ENCODE data around the gene MON1B. TPM values are rescaled to one million over a fixed set of nuclear protein-coding genes. Genes with fewer than 3 reads are reported as not detected.
A peak's percentile ranks its signal among the peaks of the same experiment; 100 is the strongest.

MON1B gene
- total RNA-seq, 1 experiment from 2014 or later = 48.0 TPM

GRCh38 chr16:77234611-77235010 lies 43.6 kb downstream of the MON1B start:
- Histone ChIP-seq H3K4me1 (ENCODE audit: insufficient read depth, low read length) (no peaks in the 10 kb centered on the region; the same call in 1 of the 2 replicates), H3K23me2 (ENCODE audit: insufficient read length, low read depth, low read length, poor library complexity, severe bottlenecking) (no peaks in the 10 kb centered on the region), H3K79me1 (ENCODE audit: insufficient read depth, low read depth, low read length, poor library complexity, severe bottlenecking) (no peaks in the 10 kb centered on the region), H2AK5ac (ENCODE audit: insufficient read length, low read length) (no peak overlapping the region), H2AFZ (ENCODE audit: low read length) (no peak overlapping the region), H3K27ac (ENCODE audit: insufficient read length, low read depth, low read length) (no peak overlapping the region), H4K20me1 (ENCODE audit: control insufficient read depth, insufficient read depth, insufficient read length) (no peaks in the 10 kb centered on the region), H4K8ac (replicated peaks; ENCODE audit: insufficient read length, low read depth, low read length) (no peak overlapping the region), H3K9ac (ENCODE audit: extremely low read depth, insufficient read length, low read length) (no peak overlapping the region), H3K4me2 (ENCODE audit: insufficient read depth, insufficient read length, low read length) (no peak overlapping the region), H3T11ph (ENCODE audit: low read length) (no peak overlapping the region), H3K23ac (ENCODE audit: insufficient read length, low read depth, low read length) (no peak overlapping the region), H2BK120ac (ENCODE audit: low read depth, low read length, poor library complexity, severe bottlenecking) (no peak overlapping the region), H3K4ac (ENCODE audit: low read depth, low read length) (no peak overlapping the region), H2BK12ac (ENCODE audit: insufficient read length, low read depth, low read length) (no peak overlapping the region), H3K27me3 (ENCODE audit: insufficient read depth, low read length) (no peaks in the 10 kb centered on the region; the same call in 1 of the 2 replicates), H2BK5ac (ENCODE audit: insufficient read length, low read length) (no peak overlapping the region), H3K14ac (ENCODE audit: insufficient read depth, low read length) (no peak overlapping the region), H4K5ac (ENCODE audit: insufficient read length, low read depth, low read length) (no peak overlapping the region), H3K56ac (ENCODE audit: insufficient read length, low read depth, low read length) (no peak overlapping the region), H3K9me3 (ENCODE audit: control insufficient read depth, low read depth, low read length) (no peaks in the 10 kb centered on the region), H2BK15ac (ENCODE audit: low read depth, low read length) (no peak overlapping the region), H3K18ac (ENCODE audit: insufficient read length, low read depth, low read length) (no peak overlapping the region), H2BK20ac (ENCODE audit: low read depth, low read length, poor library complexity, severe bottlenecking) (no peak overlapping the region), H3K79me2 (ENCODE audit: insufficient read depth, low read length) (no peaks in the 10 kb centered on the region), H4K91ac (ENCODE audit: insufficient read length, low read depth, low read length) (no peak overlapping the region)
- TF ChIP-seq CTCF (conservative IDR thresholded peaks at IDR 0.05) = no peak
- H3K27me3 Mint-ChIP-seq (ENCODE audit: low read depth) = peaks cover 6% of the 10 kb centered on the region
- no peaks in the 10 kb centered on the region for H3K9me3 Mint-ChIP-seq
- no CpG with 5 or more reads among the region's 11 CpGs for WGBS (ENCODE audit: extremely low coverage, insufficient read length, low lambda C conversion rate)
- peaks cover 38 to 39% of the 10 kb centered on the region in 2 experiments for H3K4me1 Mint-ChIP-seq
- H3K36me3 Mint-ChIP-seq (ENCODE audit: insufficient read depth in 1 of 3, low read depth in 3 of 3) = no peaks in the 10 kb centered on the region
- H3K4me3 Mint-ChIP-seq = no peak overlapping the region; a peak in 1 of 5 replicates
- peak; percentile 68 for DNase-seq
- no peak overlapping the region for H3K27ac Mint-ChIP-seq

Measured in H9 (cell line).